GM19025 (cell line): Measurements from ENCODE around the gene ETV3.
A peak's percentile ranks its signal among the peaks of the same experiment; 100 is the strongest.
"Not testable (repeated sequence)": the region's sequence is repeated elsewhere in the genome, so short reads cannot be mapped to it uniquely, and the experiment has no call there.

ENCODE experiments used
- ATAC-seq: cut with Tn5 transposase; IDR thresholded peaks from one replicate; pipeline ENCODE4 v1.9.1; 2021; ENCODE audit warnings: mild to moderate bottlenecking, low read depth, moderate library complexity; ENCODE audit not compliant: unreplicated experiment

Gene ETV3

DNA sequence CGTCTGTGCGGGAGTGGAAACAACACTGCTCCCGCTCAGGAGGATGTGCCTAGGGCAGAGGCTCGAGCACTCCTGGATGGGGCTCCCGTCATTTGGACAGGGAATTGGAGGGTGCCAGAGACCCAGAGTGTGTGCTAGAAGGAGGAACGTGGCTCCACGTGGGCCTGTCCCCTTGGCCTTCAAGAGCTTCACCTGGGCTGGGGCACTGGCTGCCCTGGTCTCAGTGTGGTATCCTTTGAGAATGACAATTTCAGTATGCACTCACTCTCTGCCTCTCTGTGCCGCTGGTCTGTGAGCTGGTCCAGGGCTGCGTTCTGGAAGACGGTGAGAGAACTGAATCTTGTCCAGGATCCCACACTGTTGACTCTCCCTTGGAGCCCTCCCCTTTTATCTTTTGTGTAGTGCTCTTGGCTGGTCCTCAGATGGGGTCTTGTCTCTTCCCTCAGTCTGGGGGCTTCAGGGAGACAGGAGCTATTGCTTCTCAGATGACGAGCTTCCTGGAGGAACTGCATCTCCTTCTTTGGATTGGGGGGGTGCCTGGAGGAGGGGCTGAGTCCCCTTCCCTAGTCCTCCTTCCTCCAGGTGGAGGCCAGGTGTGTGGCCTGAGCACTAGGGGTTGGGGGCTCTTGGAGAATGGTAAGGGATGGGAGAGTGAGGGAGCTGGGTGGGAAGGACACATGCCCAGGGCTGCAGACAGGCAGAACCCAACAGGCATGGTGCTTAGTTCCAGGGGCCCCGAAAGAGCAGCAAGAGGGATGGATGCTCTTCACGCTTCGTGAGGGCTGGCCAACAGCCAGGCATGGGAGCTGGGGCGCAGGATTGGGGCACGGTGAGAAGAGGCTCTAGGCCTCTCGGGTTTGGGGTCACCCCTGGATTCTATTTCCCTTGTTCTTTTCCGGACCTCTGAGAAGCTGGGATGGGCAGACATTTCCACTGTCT, 23.7 kb downstream of the ETV3 start:
- ATAC-seq, result no peak

DNA sequence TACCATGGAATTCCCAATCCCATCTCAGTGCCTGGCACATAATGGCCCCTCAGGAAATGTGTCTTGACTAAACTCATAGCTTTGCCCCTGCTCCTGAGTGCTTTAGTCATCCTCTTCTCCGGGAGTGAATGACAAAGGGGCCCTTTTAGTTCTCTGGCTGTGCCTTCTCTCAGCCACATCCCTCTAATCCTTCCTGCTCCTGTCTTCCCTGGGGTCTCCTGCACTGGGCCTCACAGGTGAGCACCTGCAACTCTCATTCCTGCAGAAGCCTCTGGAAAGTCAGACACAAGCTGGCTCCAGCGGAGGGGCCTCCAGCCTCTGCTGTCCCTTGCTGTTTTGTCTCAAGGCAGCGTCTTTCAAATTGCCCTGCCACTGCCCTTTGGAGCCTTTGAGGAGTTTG, 24.6 kb downstream of the ETV3 start:
- no peak for ATAC-seq

DNA sequence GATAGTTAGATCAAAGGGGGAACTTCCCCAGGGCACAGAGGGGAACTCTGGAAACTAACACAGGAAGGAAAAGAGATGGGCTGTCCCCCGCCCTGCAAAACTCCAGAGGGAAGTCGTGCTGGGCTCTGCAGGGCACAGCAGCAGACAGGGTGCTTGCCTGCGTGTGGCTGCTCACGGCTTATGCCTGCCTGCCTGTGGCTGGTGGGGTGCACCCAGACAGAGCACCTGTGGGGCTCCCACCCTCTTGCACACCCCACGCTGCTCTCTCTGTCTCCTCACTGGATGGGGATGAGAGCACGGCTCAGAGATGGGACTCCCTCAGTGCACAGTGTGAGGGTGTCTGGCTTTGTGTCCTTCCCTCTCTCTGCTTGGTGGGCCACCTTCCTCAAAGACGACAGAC, 25.1 kb downstream of the ETV3 start:
- ATAC-seq, result no peak

DNA sequence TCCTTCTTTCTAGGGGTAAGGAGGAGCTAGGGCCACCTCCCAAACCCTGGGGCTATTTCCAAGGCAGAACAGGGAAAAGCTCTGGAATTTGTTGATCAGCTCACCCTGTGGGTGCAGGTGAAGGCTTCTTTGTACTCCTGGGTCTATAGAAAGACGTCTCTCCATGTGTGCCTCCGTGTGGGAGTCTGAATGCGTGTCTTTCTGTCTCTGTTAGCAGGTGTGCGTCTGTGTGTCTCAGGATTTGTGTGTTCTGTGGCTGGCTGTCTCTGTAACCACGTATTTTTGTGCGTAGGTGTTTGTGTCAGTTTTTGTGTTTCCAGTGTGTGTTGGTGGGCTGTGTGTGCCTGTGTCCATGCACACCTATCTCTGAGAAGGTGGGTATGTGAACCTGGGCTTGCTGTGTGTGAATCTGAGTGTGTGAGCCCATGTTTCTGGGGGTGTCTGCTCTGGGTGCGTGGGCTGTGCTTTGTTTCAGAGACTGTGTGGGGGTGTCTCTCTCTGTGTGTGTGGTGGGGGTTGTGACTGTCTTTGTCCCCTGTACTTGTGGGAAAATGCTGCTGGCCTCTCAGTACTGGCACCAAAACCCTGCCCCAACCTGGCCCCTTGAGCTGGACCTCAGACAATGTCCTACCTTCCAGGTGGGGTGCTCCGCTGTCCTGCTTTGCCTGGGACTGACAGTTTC, 25.9 kb downstream of the ETV3 start:
- ATAC-seq, result no peak

DNA sequence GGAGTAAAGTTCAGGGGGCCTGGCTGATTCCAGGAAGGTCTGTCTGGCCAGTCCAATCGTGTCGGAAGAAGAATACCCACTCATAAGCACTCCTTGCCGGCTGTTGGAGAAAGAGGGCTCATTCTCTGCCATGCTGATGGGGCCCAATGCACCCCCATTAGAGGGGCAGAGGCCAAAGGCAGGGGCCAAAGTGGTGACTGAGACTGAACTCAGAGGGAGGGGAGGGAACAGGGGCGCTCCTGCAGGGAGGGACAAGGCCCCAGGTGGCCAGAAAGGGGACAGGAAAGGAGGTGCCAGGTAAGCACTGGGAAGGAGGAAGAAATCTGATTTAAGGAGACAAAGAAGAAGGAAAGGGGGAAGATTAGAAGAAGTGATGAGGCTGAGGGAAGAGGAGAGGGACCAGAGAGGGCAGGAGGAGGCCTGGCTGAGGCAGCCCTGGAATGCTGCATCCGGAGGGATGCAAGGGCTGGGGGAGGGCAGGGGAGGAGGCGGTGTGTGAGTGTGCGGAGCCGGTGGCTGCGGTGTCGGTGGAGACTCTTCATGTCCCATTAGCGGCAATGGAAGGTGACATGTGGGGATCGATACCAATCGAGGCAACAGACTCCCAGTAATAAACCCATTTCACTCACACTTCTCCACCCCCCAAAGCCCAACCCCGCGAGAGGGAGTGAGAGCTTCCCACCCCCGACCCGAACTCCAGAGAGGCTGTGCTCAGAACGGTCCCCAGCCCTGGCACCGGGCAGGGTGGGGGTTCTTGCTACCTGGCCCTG, 26.6 kb downstream of the ETV3 start:
- ATAC-seq, result no peak

DNA sequence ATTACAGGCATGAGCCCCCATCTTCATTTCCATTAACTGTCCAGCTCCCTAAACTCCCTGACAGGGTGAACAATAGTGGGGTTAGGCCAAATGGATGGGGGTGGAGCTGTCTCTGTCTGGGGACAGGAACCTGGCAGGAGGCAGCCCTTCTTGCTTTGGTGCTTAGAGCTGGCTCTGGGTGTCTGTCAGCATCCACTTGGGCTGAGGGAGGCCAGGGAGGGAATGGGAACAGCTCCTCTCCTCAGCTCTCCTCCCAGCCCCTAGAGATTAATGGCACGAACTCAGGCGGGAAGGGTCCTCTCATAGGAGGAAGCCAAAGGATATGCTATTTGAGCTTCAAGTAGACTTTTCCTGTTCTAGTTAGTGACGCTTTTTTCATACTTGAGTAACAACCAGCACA, 27.5 kb downstream of the ETV3 start:
- no peak for ATAC-seq

DNA sequence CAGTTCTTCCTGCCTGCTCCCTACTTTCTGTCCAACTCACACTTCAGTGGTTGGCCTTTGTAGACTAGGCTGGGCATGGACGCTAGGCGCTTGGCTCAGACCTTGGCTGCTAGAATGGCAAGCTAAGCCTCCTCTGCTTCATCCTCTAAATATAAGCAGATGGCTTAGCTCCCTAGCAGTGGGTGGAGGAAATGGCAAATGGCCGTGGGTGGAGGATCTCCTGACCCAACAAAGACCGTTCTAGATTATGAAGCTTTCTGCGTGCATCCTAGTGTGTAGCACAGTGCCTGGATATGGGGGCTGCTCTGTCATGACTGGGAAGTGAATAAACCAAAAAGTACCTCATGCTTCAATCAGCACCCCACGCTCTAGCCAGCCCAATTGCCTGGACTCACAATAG, 28.2 kb downstream of the ETV3 start:
- ATAC-seq, result no peak

DNA sequence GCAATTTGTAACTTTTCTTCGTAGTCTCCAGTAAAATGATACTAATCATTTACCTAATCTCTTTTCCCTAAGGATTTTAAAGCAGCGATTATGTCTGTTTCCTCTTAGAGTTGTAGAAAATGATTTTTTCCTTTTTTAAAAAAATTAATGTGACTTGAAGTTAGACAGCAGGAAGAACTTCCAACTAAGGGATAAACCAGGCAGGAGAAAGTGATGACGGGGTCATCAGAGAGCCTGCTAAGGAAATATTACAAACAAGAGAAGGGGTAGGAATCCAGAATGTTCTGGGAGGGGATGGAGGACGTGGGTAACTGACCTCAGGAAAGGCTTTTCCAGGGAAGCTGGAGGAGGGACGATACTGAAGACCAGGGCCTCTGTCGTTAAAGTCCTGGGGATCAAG, 29.7 kb downstream of the ETV3 start:
- no peak for ATAC-seq

DNA sequence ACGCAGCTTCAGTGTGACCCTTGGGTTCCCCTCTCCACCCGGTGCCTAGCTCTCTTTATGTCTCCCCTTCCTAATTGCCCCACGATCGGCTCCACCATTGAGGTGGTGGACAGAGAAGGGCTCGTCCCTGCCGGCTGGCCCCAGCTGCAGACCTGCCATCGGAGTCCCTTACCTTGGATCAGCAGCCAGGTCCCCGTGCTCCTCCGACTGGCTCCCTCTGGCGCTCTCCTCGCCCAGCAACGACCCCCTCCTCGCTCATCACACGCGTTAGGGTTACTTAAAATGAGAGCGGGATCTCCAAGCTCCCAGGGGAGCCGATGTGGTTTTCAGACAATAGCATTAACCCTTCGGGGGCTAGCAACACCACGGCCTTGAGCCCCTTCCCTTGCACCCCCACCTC, 30.5 kb downstream of the ETV3 start:
- ATAC-seq, result no peak

DNA sequence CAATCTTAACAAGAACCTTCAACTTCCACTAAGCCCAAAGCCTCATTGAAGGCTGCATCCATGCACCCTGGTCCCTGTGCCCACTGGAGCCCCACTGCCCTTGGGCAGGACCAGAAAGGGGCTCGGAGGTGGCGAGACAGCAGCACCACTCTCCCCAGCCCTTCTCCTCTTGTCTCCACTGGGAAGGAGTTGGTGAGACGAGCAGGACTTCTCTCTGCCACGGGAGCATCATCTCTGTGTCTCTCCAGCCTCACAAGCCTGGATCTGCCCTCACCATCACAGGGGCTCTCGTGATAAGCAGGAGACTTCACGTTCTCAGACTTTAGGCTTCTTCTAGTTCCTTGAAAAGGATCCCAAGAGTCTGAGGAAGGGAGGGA, 31.4 kb downstream of the ETV3 start:
- ATAC-seq, result no peak

DNA sequence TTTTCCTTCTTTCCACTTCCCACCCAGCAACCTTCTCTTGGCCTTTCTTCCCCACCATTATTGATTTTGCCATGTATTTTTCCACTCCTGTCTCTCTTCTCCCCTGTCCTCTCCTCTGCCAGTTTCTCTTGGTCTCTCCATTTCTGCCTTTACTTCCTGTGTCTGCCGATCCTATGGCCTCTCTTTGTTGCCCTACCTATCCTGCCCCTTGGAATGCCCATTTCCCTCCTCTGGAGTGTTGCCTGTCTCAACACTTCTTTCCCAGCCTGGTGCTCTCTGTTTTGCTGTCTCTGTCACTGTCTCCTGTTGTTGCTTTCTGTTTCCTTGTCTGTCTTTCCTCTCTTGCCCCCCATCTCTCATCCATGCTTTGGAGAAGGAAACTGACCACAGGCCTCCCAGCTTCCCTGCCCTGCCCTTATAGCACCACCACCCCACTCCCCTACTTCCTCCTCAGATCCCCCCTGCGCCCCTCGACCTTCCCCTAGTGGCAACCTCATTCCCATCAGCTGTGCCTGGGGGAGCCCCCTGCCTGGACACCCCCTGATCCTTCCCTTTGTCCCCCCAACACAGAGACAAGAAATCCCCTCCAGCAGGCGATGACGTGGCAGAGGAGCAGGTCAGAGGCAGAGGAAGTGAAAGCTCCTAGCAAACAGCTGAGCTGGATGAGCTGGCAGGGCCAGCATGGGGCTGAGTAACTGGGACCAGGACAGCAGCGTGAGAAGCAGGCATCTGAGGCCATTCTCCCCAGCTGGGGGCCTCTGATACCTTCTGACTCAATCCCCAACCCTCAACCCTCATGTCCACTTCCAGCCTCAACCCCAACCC, 32.0 kb downstream of the ETV3 start:
- peak; percentile 85 for ATAC-seq

DNA sequence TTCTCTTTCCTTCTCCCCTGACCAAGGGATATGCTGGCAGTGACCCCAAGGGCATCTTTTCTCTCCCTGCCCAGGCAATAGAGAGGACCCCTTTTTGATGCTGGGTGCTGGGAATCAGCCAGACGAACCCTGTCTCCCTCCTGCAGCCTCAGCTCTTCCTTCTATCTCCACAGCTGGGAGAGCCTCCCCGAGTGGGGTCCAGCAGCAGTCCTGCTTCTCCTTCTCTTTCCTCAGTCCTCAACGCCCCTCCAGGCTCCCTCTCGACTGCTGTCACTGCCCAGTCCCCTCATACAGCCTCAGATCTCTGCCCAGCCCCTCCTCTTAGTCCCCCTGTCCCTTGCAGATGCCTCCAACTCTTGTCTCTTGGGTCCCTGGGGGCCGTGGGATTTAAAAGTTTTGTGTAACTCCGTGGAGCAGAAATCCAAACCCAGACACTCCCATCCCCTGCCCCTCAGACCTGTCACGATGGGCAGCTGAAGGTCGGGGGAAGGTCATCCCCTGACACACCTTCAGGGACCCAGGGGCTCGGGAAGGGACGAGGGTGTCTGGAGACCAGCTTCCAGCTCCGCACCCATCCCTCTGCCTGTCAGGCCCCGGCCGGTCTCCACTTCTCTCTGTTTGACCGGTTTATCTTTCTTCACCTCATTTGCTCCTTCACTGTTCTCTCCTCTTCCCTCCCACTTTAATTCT, 32.8 kb downstream of the ETV3 start:
- no peak for ATAC-seq

DNA sequence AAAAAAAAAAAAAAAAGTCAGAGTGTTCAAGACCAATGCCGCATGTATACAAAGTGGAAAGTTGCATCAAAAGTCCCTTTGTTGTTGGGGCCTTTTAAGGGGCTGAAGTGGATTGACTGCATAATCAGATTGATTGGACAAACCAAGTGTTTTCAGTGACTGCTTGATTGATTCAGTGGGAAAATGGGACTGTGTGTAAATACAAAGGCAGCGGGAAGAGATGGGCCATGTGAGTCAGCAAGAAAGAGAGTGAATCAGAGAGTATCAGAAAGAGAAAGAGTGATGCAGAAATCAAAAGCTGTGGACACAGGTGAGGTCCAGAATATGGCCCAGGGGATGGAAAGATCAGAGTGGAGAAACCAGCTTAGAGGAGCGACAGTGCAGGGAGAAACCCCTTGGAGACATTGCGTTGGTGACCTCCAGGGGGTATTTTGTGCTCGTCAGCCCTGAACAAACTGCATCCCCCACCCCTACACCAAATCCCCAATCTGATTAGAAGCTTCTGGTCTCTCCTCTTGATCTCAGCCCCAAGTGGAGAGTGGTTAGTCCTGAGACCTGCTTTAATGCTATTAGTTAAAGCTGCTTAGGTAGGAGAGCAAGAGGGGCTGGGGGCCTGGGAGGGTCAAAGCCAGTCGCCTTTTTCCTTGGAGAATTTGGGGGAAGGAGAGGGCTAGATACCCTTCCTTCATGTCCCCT, 33.4 kb downstream of the ETV3 start:
- ATAC-seq, result no peak

DNA sequence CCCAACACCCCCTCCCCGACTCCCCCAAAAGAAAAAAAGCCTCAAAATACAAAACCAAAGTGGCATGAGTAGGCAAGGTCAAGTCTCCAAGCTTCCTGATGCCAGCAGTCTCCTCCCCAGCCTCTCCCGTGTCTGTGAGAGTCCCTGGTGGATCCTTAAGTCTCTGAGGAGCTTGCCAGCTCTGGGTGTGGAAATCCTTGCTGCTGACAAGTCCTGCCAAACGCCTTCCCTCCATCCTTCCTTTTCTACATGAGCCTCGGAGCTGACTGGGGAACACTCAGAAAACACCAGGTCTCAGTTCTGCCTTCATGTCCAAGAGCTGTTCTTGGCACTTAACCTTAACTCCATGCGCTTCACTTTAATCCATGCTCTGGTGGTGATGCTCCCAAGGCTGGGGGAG, 34.9 kb downstream of the ETV3 start:
- ATAC-seq, result no peak

DNA sequence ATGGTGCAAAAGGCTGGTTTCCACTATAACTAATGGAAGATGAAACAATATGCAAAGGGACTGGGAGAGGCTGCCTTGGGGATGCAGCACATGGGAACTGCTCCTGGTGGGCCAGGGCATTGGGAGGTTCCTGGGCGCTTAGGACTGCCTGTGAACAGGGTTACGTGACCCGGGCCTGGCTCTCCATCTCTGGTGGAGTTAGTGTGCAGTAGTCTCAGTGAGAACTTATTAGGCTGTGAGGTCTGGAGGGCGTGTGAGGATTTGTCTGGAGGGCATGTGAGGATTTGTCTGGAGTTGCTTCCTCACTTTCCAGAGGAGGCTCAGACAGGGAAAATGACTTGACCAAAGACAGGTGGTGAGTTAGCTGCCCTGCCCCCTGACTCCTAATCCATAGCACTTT, 37.0 kb downstream of the ETV3 start:
- ATAC-seq, result no peak

DNA sequence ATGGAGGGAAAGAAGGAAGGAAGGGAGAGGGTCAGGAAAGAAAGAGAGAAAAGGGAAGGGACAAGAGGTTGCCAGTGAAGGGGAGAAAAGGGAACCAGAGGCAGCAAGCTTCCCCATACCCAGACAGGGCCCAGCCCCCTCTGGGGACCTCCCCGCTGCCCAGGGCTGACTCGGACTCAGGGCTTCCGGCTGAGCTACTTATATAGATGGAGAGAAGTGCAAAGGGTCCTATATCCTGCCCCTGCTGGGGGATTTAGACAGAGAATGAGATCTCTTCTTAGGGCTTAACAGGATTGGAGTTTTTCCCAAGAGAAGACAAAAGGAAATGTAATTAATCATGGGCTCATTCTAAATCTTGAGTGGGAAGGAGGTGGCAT, 38.6 kb downstream of the ETV3 start, which contains the start of gene ETV3L:
Gene ETV3L, minus strand, starts transcription at position 176 of the 377 bp plus-strand sequence. CDS start 285 bp downstream, outside the sequence.
- ATAC-seq, result no peak

DNA sequence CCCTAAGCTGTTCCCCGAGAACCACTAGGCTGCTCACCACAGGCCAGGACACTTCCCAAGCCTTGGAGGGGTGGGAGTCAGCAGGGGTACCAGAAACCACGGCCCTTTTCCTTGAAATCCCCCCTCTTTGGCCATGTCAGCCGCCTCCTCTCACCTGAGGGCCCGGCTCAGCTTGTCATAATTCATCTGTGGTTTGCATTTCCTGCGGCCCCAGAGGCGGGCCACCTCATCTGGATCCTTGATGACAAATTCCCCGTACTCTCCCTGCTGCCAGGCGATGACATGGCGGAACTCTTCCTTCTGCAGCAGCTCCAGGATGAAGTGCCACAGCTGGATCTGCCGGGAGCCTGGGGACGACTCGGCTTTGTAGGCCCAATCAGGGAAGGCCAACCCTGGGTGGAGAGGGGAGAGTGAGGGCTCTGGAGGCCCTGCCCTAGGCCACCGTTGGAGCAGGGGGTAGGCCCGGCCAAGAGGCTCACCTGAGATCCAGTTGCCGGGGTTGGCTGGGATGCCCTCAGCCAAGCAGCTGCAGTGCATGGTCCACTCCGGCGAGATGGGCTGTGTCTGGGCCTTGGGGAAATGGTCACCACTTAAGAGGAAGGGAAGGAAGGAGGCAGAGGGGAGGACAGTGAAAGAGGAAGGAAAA, 39.1 kb downstream of the ETV3 start:
- ATAC-seq, result not testable (repeated sequence)

DNA sequence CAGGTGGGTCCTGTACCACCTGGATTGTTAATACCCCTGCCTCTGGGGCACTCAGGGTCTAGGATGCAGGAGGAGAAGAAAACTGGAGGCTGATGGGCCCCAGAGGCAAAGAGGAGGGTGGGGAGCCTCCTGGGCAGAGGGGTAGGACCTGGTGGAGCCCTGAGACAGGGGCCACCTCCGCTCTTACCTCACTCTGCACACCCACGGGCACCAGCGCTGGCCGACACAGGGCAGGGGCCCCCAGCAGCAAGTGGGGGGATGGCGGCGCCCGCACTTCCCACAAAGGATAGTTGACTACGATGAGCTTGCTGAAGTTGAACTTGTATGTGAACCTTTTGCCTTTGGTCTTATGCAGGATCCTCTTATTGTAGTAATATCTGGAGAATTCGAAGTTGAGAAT, 39.7 kb downstream of the ETV3 start:
- no peak for ATAC-seq

DNA sequence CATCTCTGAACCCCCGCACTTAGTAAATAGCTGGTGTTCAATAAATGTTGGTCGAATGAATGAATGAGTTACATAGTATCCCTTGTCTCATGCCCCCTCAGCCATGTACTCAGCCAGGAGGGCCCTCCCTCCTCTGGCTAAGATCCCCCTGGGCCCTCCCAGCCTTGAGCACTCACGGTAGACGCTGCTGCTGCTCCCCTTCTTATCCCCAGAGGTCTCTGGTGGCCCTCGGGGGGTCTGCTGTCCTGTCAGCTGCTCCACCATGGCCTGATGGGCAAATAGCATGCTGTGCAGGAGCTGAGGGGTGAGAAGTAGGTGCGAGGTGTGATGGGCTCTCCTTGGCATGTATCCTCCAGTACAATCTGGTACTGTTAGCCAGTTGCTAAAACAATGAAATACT, 40.5 kb downstream of the ETV3 start:
- no peak for ATAC-seq
